Right cardiac atrium (tissue), 5 donors: Measurements from ENCODE around the gene FAM98B. TPM values are rescaled to one million over a fixed set of nuclear protein-coding genes. Genes with fewer than 3 reads are reported as not detected.

Experiments used
- ATAC-seq, 2 donors: fragments of 200-7000 bp; cut with Tn5 transposase; one replicate each; pipeline versions ENCODE4 v1.8.0 to v1.9.1; 2020; ENCODE audit warnings: moderate library complexity in 2 of 2, mild to moderate bottlenecking in 1 of 2
- DNase-seq, 3 donors: peaks; one replicate each; pipeline ENCODE4 v3.0.0-alpha.2; 2020
- H3K27ac ChIP-seq: one replicate; pipeline ENCODE4 v1.5.1; 2013; ENCODE audit warnings: mild to moderate bottlenecking, low read length, control low read depth, moderate library complexity
- H3K27me3 ChIP-seq: one replicate; pipeline ENCODE4 v1.6.1; 2013; ENCODE audit not compliant: control insufficient read depth, insufficient read depth
- H3K4me1 ChIP-seq: one replicate; pipeline ENCODE4 v1.6.1; 2013; ENCODE audit warnings: low read length; ENCODE audit not compliant: control insufficient read depth, insufficient read depth
- H3K4me3 ChIP-seq: one replicate; pipeline ENCODE4 v1.5.1; 2013; ENCODE audit warnings: low read length, control low read depth
- H3K9me3 ChIP-seq: one replicate; pipeline ENCODE4 v1.6.1; 2013; ENCODE audit warnings: low read length; ENCODE audit not compliant: control insufficient read depth
- WGBS: extraction: QIAGEN DNeasy Blood & Tissue Kit; methylation state at CpG from one replicate; pipeline ENCODE4 v1.1.7; 2013; 5-methylcytosine and 5-hydroxymethylcytosine counted together
- intact Hi-C, 4 donors: fragments of 100-400 bp; cut with DNase I; formaldehyde crosslinking; loops; one replicate each; pipeline versions ENCODE4 v1.11.0 to v1.14.0; 2022 to 2023
- polyA plus RNA-seq: library from polyadenylated mRNA; stranded (reverse); fragments of 200-250 nt; gene quantifications from one replicate; pipeline ENCODE4 v1.2.3, GENCODE V29; 2013
- total RNA-seq, 4 donors: library from RNA; stranded (reverse); fragmentation: NEBNext Ultra II Directional; extraction: Animal tissue kit (Norgen Biotek cat#: 25700); gene quantifications; one replicate each; pipeline ENCODE4 v1.2.1, GENCODE V29; 2021
- donor health status: healthy with polysubstance abuse.
- donor health status: DM: no; HTN: yes; CAD: no.
- donor health status: DM: no; HTN: no; CAD: no.
- donor health status: DM: no; HTN: yes; CAD: no; lungs with severe emphysema.
- donor health status: DM: yes; HTN: yes; CAD: no.

Gene FAM98B
- total and polyA plus RNA-seq, 5 donors = 13.9 to 26.8 (median 26.6) TPM

DNA sequence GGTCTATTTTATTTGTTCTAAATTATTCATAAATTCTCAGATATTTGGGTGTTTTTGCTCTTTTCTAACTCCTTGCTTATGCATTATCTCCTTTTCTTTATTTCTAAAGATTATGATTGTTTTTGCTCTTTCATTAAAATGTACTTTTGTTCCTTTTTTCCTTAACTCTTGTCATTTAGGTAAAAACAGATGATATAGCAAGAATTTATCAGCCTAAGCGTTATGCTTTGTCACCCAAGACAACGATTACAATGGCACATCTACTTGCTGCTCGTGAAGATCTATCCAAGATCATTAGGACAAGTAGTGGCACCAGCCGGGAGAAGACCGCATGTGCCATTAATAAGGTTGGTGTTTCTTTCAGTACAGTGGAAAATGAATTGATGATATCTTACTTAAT, 27.2 kb downstream of the FAM98B start:
- DNase-seq (no peak), ATAC-seq (no peak)

DNA sequence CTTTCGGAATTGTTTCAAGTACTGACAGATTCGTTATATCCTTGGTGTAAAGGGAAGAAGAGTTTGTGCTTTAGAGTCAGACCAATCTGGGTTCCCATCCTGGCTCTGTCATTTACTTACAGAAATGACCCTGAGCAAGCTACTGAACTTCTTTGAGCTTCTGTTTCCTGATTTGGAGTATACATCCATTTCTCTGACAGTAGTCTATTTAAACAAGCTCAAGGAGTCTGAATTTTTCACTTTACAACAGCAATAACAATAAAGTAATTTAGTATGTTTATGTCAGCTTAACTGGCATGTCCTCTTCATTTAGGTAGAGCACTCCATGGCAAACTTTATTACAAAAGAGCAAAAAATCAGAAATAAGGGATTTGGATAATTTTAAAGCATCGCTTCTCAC, 27.8 kb downstream of the FAM98B start:
- Histone ChIP-seq H3K4me3 (no peak overlapping the region), H3K27me3 (no peaks in the 10 kb centered on the region), H3K9me3 (no peaks in the 10 kb centered on the region), H3K27ac (no peak overlapping the region), H3K4me1 (no peaks in the 10 kb centered on the region)
- 97% methylated on average over 3 of the region's 3 CpGs for whole genome bisulfite sequencing
- intact Hi-C loops = no loop called here
- ATAC-seq (no peak), DNase-seq (no peak)

More for the DNA sequence above, 27.2 kb downstream of the FAM98B start:
- H3K27ac ChIP-seq = no peak overlapping the region
- WGBS = 93% methylated on average over 5 of the region's 5 CpGs
- no peaks in the 10 kb centered on the region for H3K4me1 ChIP-seq
- no peaks in the 10 kb centered on the region for H3K9me3 ChIP-seq
- no peak overlapping the region for H3K4me3 ChIP-seq
- intact Hi-C loops = no loop called here
- no peaks in the 10 kb centered on the region for H3K27me3 ChIP-seq

DNA sequence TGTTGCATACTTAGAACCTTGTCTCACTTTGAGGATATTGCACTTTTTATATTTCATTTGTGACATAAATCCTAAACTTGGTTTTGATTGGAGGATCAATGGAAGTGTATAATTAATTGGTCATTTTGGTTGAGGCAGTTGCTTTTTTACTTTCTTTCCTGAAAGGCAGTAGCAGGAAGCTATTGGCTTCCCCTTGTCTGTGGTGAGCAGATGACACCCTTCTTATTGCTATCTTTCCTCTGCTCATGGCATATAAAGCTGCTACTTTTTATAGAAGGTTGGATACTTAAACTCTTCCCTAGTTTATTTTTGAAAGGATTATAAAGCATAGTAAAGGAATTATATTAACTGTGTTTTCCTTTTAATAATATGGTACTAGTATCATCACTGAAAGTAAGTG, 28.6 kb downstream of the FAM98B start:
- H3K27ac ChIP-seq = no peak overlapping the region
- no peak overlapping the region for H3K4me3 ChIP-seq
- no peaks in the 10 kb centered on the region for H3K4me1 ChIP-seq
- H3K9me3 ChIP-seq = no peaks in the 10 kb centered on the region
- intact Hi-C loops = no loop called here
- DNase-seq (no peak), ATAC-seq (no peak)
- H3K27me3 ChIP-seq = no peaks in the 10 kb centered on the region

DNA sequence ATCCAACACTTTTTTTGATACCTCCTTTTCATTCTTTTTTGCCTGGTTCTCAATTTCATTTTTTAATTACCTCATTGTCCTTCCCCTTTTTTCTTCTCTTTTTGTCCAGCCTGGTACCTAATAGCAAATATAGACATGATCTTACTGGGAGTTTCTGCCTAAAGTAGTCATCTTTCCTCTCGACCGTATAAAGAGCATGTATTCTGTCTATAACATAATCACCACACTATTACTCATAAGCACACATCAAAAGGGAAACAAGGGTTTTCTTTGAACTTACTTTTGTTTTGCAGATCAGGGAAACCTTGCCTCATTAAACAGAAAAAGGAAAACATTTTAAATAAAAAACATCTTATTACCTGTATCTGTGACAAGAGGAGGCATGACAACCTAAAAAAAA, 33.0 kb downstream of the FAM98B start:
- WGBS = 71% methylated on average over 2 of the region's 2 CpGs
- H3K27ac ChIP-seq = no peak overlapping the region
- intact Hi-C loops = no loop called here
- ATAC-seq (no peak), DNase-seq (no peak)
- no peaks in the 10 kb centered on the region for H3K9me3 ChIP-seq
- H3K4me1 ChIP-seq = no peaks in the 10 kb centered on the region
- no peak overlapping the region for H3K4me3 ChIP-seq
- H3K27me3 ChIP-seq = no peaks in the 10 kb centered on the region

DNA sequence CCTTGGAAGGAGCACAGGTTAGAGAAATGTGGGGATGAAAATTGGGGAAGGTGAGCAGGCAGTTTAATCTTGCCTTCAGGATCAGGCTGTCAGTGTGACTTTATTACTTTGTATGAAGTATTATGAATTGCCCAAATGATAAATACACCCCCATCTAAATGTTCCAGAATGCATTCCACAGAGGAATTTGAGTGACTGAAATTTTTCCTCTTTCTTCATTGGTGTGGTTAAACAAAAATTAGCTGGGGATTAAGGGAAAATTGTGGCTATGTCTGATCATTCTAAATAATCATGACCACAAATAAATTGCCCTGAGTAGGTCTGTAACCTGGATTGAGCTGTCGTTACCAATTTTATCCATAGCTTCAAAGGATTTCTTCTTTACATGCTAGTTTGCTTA, 33.5 kb downstream of the FAM98B start:
- 93% methylated on average over 1 of the region's 1 CpG for WGBS
- intact Hi-C loops = no loop called here
- H3K4me3 ChIP-seq = no peak overlapping the region
- DNase-seq (no peak), ATAC-seq (no peak)
- H3K27ac ChIP-seq = no peak overlapping the region
- H3K4me1 ChIP-seq = no peaks in the 10 kb centered on the region
- H3K27me3 ChIP-seq = no peaks in the 10 kb centered on the region
- H3K9me3 ChIP-seq = no peaks in the 10 kb centered on the region

GRCh38 chr15:38490242-38490922, 36.5 kb downstream of the FAM98B start:
- H3K9me3 ChIP-seq = no peaks in the 10 kb centered on the region
- H3K27ac ChIP-seq = no peak overlapping the region
- WGBS = 71% methylated on average over 3 of the region's 3 CpGs
- H3K4me3 ChIP-seq = no peak overlapping the region
- H3K4me1 ChIP-seq = no peaks in the 10 kb centered on the region
- H3K27me3 ChIP-seq = no peaks in the 10 kb centered on the region
- ATAC-seq = no peak
- intact Hi-C loops = no loop called here
- no peak for DNase-seq

- DNase-seq (no peak), ATAC-seq (no peak)
- Histone ChIP-seq H3K9me3 (no peaks in the 10 kb centered on the region), H3K4me3 (no peak overlapping the region), H3K27ac (no peak overlapping the region), H3K27me3 (no peaks in the 10 kb centered on the region), H3K4me1 (no peaks in the 10 kb centered on the region)
- 73% methylated on average over 1 of the region's 1 CpG for WGBS
- intact Hi-C loops = no loop called here
Observed at GRCh38 chr15:38496151-38496550, 42.2 kb downstream of the FAM98B start.

DNA sequence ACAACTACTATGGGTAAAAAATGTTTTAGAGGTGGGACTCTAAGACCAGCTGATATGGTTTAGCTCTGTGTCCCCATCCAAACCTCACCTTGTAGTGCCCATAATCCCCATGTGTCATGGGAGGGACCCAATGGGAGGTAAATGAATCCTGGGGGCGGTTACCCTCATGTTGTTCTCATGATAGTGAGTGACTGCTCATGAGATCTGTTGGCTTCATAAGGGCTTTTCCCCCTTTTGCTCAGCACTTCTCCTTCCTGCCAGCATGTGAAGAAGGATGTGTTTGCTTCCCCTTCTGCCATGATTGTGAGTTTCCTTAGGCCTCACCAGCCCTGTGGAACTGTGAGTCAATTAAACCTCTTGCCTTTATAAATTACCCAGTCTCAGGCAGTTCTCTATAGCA, 45.7 kb downstream of the FAM98B start:
- H3K9me3 ChIP-seq = no peaks in the 10 kb centered on the region
- intact Hi-C loops = no loop called here
- ATAC-seq (no peak), DNase-seq (no peak)
- H3K27me3 ChIP-seq = no peaks in the 10 kb centered on the region
- H3K4me3 ChIP-seq = no peak overlapping the region
- H3K4me1 ChIP-seq = no peaks in the 10 kb centered on the region
- 93% methylated on average over 1 of the region's 1 CpG for WGBS
- H3K27ac ChIP-seq = no peak overlapping the region

DNA sequence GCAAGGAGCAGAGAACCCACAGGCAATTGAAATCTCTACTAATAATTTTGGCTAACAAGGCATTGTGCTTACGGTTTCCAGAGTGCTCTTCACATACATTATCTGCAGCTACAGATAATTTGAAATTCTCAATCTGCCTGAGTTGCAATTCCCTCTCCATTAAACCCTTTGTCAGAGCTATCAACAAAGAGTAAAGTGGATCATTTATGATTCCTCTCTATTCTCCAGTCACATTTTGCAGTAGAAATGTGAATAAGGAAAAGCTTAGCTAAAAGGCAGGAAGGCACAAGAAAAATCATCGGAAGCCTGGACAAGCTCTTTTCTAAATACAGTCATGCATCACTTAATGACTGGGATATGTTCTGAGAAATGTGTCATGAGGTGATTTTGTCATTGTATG, 49.6 kb downstream of the FAM98B start:
- no peaks in the 10 kb centered on the region for H3K9me3 ChIP-seq
- no peak overlapping the region for H3K27ac ChIP-seq
- 70% methylated on average over 2 of the region's 2 CpGs for WGBS
- intact Hi-C loops = no loop called here
- no peaks in the 10 kb centered on the region for H3K4me1 ChIP-seq
- DNase-seq = no peak
- no peaks in the 10 kb centered on the region for H3K27me3 ChIP-seq
- ATAC-seq = no peak
- H3K4me3 ChIP-seq = no peak overlapping the region

- no peaks in the 10 kb centered on the region for H3K9me3 ChIP-seq
- H3K4me3 ChIP-seq = no peak overlapping the region
- H3K4me1 ChIP-seq = no peaks in the 10 kb centered on the region
- H3K27ac ChIP-seq = no peak overlapping the region
- peak; percentile 29 to 54 for ATAC-seq
- 74% methylated on average over 4 of the region's 4 CpGs for WGBS
- intact Hi-C loops = no loop called here
- H3K27me3 ChIP-seq = no peaks in the 10 kb centered on the region
- DNase-seq = no peak
Observed at GRCh38 chr15:38504680-38505467, 50.9 kb downstream of the FAM98B start.

GRCh38 chr15:38506997-38507396, 53.1 kb downstream of the FAM98B start:
- Histone ChIP-seq H3K27me3 (no peaks in the 10 kb centered on the region), H3K4me3 (no peak overlapping the region), H3K27ac (no peak overlapping the region), H3K4me1 (no peaks in the 10 kb centered on the region), H3K9me3 (no peaks in the 10 kb centered on the region)
- ATAC-seq (no peak), DNase-seq (no peak)
- intact Hi-C loops = no loop called here
- 79% methylated on average over 4 of the region's 4 CpGs for WGBS
